Left ventricle myocardium inferior (tissue), 1 donor: Measurements from ENCODE around the gene NOTUM. TPM values are rescaled to one million over a fixed set of nuclear protein-coding genes. Genes with fewer than 3 reads are reported as not detected.

ENCODE experiments used
- DNase-seq: peaks from one replicate; pipeline ENCODE4 v3.0.0-alpha.2; 2020
- H3K27ac ChIP-seq: fragments of 200-600 bp; replicated peaks from 2 replicates; pipeline ENCODE4 v1.8.0; 2021
- H3K27me3 ChIP-seq: fragments of 200-600 bp; 2 replicates; pipeline ENCODE4 v1.8.0; 2021; ENCODE audit warnings: low read depth
- H3K36me3 ChIP-seq: fragments of 200-600 bp; 2 replicates; pipeline ENCODE4 v1.8.0; 2021
- H3K4me1 ChIP-seq: fragments of 200-600 bp; 2 replicates; pipeline ENCODE4 v1.8.0; 2021
- H3K4me3 ChIP-seq: fragments of 200-600 bp; 2 replicates; pipeline ENCODE4 v1.8.0; 2021; ENCODE audit warnings: mild to moderate bottlenecking, moderate library complexity
- H3K9me3 ChIP-seq: fragments of 200-600 bp; replicated peaks from 2 replicates; pipeline ENCODE4 v1.8.0; 2021
- intact Hi-C: fragments of 100-400 bp; cut with micrococcal nuclease; formaldehyde crosslinking; loops from one replicate; pipeline ENCODE4 v1.11.0; 2022
- total RNA-seq: library from RNA; stranded (reverse); fragmentation: NEBNext Ultra II Directional; extraction: Animal tissue kit (Norgen Biotek cat#: 25700); gene quantifications from one replicate; pipeline ENCODE4 v1.2.1, GENCODE V29; 2021
- TF ChIP-seq, protein P1 (sequence below): fragments of 200-600 bp; IDR thresholded peaks from 2 replicates; pipeline ENCODE4 v1.8.0; 2021; ENCODE audit warnings: antibody characterized with exemption, mild to moderate bottlenecking, borderline replicate concordance
- donor health status: DM: no; HTN: yes; CAD: no; lungs with severe emphysema.

NOTUM gene
- total RNA-seq, 1 donor from 2014 or later: not detected

GRCh38 chr17:81926451-81927151 is 34.4 kb downstream of the NOTUM start:
- intact Hi-C loops: no loop called here
- H3K4me1 ChIP-seq: peaks cover 69% of the 10 kb centered on the region
- peaks cover 12% of the 10 kb centered on the region for H3K36me3 ChIP-seq

DNA sequence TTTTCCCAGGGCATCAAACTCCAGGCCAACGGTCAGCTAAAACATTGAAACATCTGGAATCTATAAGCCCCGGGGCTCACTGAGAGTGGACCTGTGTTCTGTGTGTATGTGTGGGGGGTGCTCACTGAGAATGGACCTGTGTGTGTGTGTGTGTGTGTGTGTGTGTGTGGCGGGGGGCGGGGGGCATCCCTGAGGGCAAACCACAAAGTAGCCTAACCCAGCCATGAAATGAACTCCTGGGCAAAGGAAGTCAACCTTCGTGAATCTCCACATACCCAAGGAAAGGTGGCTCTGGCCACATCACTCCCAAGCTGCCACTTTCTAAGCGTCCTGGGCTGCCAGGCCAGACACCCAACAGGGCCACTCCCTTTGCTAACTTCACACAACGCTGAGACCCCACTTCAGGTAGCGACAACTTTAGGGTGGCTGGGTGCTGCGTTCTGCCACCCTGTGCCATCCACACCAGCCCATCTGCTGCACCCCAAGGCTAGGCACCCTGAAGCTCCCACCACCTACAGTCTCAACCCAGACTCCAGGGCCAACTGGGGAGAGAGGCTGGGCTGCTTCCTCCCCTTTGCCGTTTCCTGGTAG is 35.0 kb downstream of the NOTUM start:
- DNase-seq: no peak
- intact Hi-C loops: no loop called here
- Histone ChIP-seq H3K4me1 (peaks cover 70% of the 10 kb centered on the region), H3K4me3 (peak overlapping the region; percentile 93), H3K36me3 (peaks cover 16% of the 10 kb centered on the region), H3K9me3 (no peaks in the 10 kb centered on the region), H3K27me3 (peaks cover 6% of the 10 kb centered on the region), H3K27ac (peak overlapping the region; percentile 91)
- TF ChIP-seq, protein P1, sequence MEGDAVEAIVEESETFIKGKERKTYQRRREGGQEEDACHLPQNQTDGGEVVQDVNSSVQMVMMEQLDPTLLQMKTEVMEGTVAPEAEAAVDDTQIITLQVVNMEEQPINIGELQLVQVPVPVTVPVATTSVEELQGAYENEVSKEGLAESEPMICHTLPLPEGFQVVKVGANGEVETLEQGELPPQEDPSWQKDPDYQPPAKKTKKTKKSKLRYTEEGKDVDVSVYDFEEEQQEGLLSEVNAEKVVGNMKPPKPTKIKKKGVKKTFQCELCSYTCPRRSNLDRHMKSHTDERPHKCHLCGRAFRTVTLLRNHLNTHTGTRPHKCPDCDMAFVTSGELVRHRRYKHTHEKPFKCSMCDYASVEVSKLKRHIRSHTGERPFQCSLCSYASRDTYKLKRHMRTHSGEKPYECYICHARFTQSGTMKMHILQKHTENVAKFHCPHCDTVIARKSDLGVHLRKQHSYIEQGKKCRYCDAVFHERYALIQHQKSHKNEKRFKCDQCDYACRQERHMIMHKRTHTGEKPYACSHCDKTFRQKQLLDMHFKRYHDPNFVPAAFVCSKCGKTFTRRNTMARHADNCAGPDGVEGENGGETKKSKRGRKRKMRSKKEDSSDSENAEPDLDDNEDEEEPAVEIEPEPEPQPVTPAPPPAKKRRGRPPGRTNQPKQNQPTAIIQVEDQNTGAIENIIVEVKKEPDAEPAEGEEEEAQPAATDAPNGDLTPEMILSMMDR: no peak

More at GRCh38 chr17:81926451-81927151, 34.4 kb downstream of the NOTUM start:
- H3K9me3 ChIP-seq: no peaks in the 10 kb centered on the region
- peak overlapping the region; percentile 91 for H3K27ac ChIP-seq
- TF ChIP-seq, protein P1: no peak
- peaks cover 12% of the 10 kb centered on the region for H3K27me3 ChIP-seq
- H3K4me3 ChIP-seq: peak overlapping the region; percentile 93
- peak; percentile 81 for DNase-seq

GRCh38 chr17:81924557-81925532 is 36.1 kb downstream of the NOTUM start:
- intact Hi-C loops: no loop called here

GRCh38 chr17:81923302-81924260 is 37.4 kb downstream of the NOTUM start:
- peak overlapping the region; percentile 93 for H3K4me3 ChIP-seq
- H3K9me3 ChIP-seq: no peaks in the 10 kb centered on the region
- TF ChIP-seq, protein P1: no peak
- H3K27me3 ChIP-seq: peaks cover 4% of the 10 kb centered on the region
- H3K27ac ChIP-seq: peak overlapping the region; percentile 91
- peak; percentile 75 for DNase-seq
- H3K36me3 ChIP-seq: peaks cover 31% of the 10 kb centered on the region
- H3K4me1 ChIP-seq: peaks cover 75% of the 10 kb centered on the region
- intact Hi-C loops: no loop called here

More at GRCh38 chr17:81924557-81925532, 36.1 kb downstream of the NOTUM start:
- Histone ChIP-seq H3K4me3 (peak overlapping the region; percentile 93), H3K36me3 (peaks cover 27% of the 10 kb centered on the region), H3K4me1 (peaks cover 74% of the 10 kb centered on the region), H3K27me3 (peaks cover 6% of the 10 kb centered on the region), H3K27ac (peak overlapping the region; percentile 91), H3K9me3 (no peaks in the 10 kb centered on the region)
- no peak for DNase-seq
- TF ChIP-seq, protein P1: no peak
